ENCODE data around the gene ZNF841.
"Not testable (repeated sequence)": the region's sequence is repeated elsewhere in the genome, so short reads cannot be mapped to it uniquely, and the experiment has no call there.

ZNF841 gene

DNA sequence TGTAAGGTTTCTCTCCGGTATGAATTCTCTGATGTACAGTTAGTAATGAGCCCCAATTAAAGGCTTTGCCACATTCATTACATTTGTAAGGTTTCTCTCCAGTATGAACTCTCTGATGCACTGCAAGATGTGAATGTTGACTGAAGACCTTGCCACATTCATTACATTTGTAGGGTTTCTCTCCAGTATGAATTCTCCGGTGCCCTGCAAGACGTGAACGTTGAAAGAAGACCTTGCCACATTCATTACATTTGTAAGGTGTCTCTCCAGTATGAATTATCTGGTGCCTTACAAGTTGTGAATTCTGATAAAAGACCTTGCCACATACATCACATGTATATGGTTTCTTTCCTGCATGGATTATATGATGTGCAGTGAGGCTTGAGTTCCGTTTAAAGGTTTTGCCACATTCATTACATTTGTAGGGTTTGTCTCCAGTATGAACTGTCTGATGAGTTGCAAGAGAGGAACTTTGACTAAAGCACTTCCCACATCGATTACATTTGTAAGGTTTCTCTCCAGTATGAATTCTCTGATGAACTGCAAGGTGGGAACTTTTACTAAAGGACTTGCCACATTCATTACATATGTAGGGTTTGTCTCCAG is 29.2 kb downstream of the ZNF841 start:
- no peak for DNase-seq (ENCODE audit: low read depth)

DNA sequence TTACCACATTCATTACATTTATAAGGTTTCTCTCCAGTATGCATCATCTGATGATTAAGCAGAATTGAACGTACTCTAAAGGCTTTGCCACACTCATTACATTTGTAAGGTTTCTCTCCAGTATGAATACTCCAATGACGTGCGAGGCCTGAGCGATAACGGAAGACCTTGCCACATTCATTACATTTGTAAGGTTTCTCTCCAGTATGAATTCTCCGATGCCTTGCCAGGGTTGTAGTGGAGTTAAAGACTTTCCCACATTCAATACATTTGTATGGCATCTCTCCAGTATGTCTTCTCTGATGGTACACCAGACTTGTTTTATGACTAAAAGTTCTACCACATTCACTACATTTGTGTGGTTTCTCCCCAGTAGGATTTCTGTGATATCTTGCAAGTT is 30.2 kb downstream of the ZNF841 start:
- DNase-seq (ENCODE audit: low read depth) = no peak

- DNase-seq (ENCODE audit: low read depth) = not testable (repeated sequence)
Observed at GRCh38 chr19:52056480-52056879, 39.1 kb downstream of the ZNF841 start.

DNA sequence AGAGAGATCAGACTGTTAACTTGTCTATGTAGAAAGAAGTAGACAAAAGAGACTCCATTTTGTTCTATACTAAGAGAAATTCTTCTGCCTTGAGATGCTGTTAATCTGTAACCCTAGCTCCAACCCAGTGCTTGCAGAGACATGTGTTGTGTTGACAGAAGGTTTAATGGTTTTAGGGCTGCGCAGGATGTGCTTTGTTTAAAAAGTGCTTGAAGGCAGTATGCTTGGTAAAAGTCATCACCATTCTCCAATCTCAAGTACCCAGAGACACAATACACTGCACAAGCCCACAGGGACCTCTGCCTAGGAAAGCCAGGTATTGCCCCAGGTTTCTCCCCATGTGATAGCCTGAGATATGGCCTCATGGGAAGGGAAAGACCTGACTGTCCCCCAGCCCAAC is 43.8 kb downstream of the ZNF841 start:
- DNase-seq (ENCODE audit: low read depth) = not testable (repeated sequence)

GRCh38 chr19:52048555-52049501 is 46.7 kb downstream of the ZNF841 start, which contains the start of gene ZNF432:
ZNF432 (minus strand) TSS chr19:52048838; CDS start chr19:52046868, 1,970 bp downstream.
- DNase-seq (ENCODE audit: low read depth) = peak; percentile 69

DNA sequence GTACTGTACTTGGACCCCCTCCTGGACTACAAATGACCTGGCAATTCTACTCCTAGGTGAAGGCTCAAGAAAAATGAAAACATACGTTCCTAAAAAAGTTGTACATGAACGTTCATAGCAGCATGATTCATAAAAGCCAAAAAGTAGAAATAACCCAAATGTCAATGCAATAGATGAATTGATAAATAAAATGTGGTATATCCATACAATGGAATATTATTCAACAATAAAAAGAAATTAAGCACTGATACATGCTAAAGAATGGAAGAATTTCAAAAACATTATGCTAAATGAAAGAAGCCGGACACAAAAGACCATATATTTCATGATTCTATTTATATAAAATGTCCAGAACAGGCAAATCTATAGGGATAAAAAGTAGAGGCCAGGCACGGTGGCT is 56.4 kb downstream of the ZNF841 start:
- no peak for DNase-seq (ENCODE audit: low read depth)

GRCh38 chr19:52034051-52034728 is 61.4 kb downstream of the ZNF841 start:
- no peak for DNase-seq (ENCODE audit: low read depth)

DNA sequence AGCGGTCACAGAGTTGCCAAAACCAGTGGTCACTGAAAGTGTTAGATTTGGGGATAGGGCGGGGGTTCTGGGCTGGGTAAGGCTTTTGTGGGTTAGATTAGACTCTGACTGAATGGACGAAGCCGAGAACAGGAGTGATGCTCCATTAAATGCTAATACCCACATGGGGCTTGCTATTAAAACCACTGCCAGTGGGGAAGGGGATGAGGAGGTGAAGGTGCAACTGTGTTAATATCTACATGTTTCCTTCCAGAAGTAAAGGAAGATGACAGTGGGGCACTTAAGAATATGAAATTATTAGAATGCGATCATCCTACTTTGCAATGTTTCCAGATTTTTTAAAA is 66.8 kb downstream of the ZNF841 start:
- no peak for DNase-seq (ENCODE audit: low read depth)

DNA sequence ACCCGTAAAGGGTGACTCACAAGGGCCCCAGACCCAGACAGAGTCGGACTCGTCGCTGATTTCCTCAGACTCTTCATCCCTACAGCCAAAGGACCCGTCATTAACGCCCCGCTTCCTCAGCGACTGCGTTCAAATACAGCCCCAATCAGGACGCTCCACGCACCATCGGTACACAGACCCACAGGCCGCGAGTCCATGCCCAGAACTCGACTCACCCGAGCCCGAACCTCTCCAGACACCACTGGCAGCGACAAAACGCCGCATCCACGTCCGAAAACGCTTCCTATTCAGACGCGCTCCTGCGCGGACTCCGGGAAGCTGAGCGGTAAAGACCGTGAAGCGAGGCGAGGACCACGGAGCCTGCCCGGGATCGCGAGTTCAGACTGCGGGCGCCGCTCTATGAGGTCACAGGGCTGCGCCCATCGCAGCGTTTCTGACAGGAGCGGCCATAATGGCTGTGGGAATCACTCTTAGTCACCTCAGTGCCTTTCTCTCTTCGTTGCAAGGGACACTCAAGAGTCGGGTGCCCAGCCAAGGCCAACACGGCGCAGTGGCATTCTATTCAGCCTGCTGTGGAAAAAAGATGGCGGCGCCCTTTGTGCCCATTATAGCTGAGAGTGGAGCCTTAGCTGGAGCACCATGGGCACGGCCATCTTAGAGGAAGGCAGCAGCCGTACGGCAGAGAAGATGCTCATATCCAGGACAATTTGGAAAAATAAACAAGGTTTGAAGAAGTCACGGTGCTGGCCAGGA is 67.4 kb downstream of the ZNF841 start, which contains the start of gene ZNF614:
TSS of gene ZNF614 (minus strand) at position 353 of the 753 bp plus-strand sequence. CDS start 2,634 bp downstream, outside the sequence.
- DNase-seq (ENCODE audit: low read depth) = peak; percentile 71

DNA sequence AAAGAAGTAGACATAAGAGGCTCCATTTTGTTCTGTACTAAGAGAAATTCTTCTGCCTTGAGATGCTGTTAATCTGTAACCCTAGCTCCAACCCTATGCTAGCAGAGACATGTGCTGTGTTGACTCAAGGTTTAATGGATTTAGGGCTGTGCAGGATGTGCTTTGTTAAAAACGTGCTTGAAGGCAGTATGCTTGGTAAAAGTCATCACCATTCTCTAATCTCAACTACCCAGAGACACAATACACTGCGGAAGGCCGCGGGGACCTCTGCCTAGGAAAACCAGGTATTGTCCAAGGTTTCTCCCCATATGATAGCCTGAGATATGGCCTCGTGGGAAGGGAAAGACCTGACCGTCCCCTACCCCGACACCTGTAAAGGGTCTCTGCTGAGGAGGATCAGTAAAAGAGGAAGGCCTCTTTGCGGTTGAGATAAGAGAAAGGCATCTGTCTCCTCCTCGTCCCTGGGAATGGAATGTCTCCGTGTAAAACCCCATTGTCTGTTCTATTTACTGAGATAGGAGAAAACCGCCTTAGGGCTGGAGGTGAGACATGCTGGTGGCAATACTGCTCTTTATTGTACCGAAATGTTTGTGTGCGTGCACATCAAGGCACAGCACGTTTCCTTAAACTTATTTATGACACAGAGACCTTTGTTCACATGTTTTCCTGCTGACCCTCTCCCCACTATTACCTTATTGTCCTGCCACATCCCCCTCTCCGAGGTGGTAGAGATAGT is 69.1 kb downstream of the ZNF841 start:
- not testable (repeated sequence) for DNase-seq (ENCODE audit: low read depth)

DNA sequence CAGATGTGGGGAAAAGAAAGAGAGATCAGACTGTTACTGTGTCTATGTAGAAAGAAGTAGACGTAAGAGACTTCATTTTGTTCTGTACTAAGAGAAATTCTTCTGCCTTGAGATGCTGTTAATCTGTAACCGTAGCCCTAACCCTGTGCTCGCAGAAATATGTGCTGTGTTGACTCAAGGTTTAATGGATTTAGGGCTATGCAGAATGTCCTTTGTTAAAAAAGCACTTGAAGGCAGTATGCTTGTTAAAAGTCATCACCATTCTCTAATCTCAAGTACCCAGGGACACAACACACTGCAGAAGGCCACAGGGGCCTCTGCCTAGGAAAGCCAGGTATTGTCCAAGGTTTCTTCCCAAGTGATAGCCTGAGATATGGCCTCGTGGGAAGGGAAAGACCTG is 71.1 kb downstream of the ZNF841 start:
- DNase-seq (ENCODE audit: low read depth) = not testable (repeated sequence)

GRCh38 chr19:52022193-52022592 is 73.4 kb downstream of the ZNF841 start:
- no peak for DNase-seq (ENCODE audit: low read depth)

- DNase-seq (ENCODE audit: low read depth) = no peak
Observed at GRCh38 chr19:52020506-52020905, 75.1 kb downstream of the ZNF841 start.
